Large intestine (tissue), 3 donors: ENCODE results near the gene GPR18. TPM values are rescaled to one million over a fixed set of nuclear protein-coding genes. Genes with fewer than 3 reads are reported as not detected.
"Not testable (repeated sequence)": the region's sequence is repeated elsewhere in the genome, so short reads cannot be mapped to it uniquely, and the experiment has no call there.

ENCODE experiments used
- DNase-seq, 2 donors: peaks; one replicate each; pipeline versions ENCODE4 v3.0.0 to v3.0.0-alpha.2; 2013
- H3K27ac ChIP-seq: one replicate; pipeline ENCODE4 v1.5.1; 2013; ENCODE audit warnings: low read length
- H3K27me3 ChIP-seq: 2 replicates; pipeline ENCODE4 v1.6.1; 2013; ENCODE audit warnings: low read length; ENCODE audit not compliant: control insufficient read depth, insufficient read depth
- H3K36me3 ChIP-seq: 2 replicates; pipeline ENCODE4 v1.6.1; 2013; ENCODE audit warnings: low read length; ENCODE audit not compliant: control insufficient read depth, insufficient read depth
- H3K4me1 ChIP-seq: one replicate; pipeline ENCODE4 v1.6.1; 2013; ENCODE audit warnings: low read length; ENCODE audit not compliant: control insufficient read depth, insufficient read depth
- H3K4me3 ChIP-seq: one replicate; pipeline ENCODE4 v1.5.1; 2013; ENCODE audit warnings: low read length
- H3K9me3 ChIP-seq: one replicate; pipeline ENCODE4 v1.6.1; 2013; ENCODE audit warnings: mild to moderate bottlenecking, low read depth, low read length, moderate library complexity; ENCODE audit not compliant: control insufficient read depth
- WGBS: methylation state at CpG from one replicate; pipeline ENCODE4 v1.1.5; 2013; ENCODE audit warnings: low lambda C conversion rate; ENCODE audit not compliant: insufficient coverage; 5-methylcytosine and 5-hydroxymethylcytosine counted together
- polyA plus RNA-seq: library from polyadenylated mRNA; unstranded; fragments of 120-200 nt; gene quantifications from one replicate; pipeline ENCODE4 v1.2.1, GENCODE V29; 2013

Gene GPR18
- polyA plus RNA-seq, 1 donor, result 0.94 TPM

GRCh38 chr13:99231721-99232120 lies 26.5 kb downstream of the GPR18 start:
- no peak for DNase-seq
- Histone ChIP-seq H3K4me3 (no peak overlapping the region), H3K27me3 (no peaks in the 10 kb centered on the region), H3K27ac (no peak overlapping the region), H3K36me3 (peaks cover 4% of the 10 kb centered on the region), H3K9me3 (no peaks in the 10 kb centered on the region), H3K4me1 (no peaks in the 10 kb centered on the region)
- WGBS, result no CpG with 5 or more reads among the region's 1 CpG

DNA sequence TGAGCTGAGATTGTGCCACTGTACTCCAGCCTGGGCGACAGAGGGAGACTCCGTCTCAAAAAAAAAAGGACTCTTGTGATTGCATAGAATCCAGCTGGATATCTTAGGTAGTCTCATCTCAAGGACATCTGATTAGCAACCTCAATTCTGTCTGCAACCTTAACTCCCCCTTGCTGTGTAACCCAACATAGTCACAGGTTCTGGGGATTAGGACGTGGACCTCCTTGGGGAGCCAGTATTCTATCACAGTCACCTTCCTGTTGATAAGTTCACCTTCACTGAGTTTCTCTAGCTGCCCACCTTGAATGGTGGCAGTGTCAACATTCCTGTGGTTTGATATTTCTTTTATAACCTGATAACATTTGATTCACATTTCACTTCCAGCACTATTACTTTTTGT lies 27.2 kb downstream of the GPR18 start:
- DNase-seq, result no peak
- Histone ChIP-seq H3K4me1 (no peaks in the 10 kb centered on the region), H3K4me3 (no peak overlapping the region), H3K36me3 (peaks cover 4% of the 10 kb centered on the region), H3K27me3 (no peaks in the 10 kb centered on the region), H3K27ac (no peak overlapping the region), H3K9me3 (no peaks in the 10 kb centered on the region)
- WGBS, result no CpG with 5 or more reads among the region's 3 CpGs

DNA sequence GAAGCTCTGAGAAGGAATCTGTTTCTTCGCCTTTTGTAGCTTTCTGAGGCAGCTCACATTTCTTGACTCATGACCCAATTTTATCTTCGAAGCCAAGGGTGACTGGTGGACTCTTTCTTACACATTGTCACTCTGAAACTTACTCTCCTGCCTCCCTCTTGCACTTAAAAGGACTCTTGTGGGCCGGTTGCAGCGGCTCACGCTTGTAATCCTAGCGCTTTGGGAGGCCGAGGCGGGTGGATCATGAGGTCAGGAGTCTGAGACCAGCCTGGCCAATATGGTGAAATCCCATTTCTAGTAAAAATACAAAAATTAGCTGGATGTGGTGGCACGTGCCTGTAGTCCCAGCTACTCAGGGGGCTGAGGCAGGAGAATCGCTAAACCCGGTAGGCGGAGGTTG lies 27.6 kb downstream of the GPR18 start:
- H3K27ac ChIP-seq, DNase-seq, H3K36me3 ChIP-seq, H3K4me1 ChIP-seq, H3K27me3 ChIP-seq, H3K4me3 ChIP-seq, H3K9me3 ChIP-seq: not testable (repeated sequence)
- WGBS, result no CpG with 5 or more reads among the region's 12 CpGs

GRCh38 chr13:99228737-99229691 lies 29.2 kb downstream of the GPR18 start:
- H3K4me3 ChIP-seq, result no peak overlapping the region
- H3K27ac ChIP-seq, result no peak overlapping the region
- H3K9me3 ChIP-seq, result no peaks in the 10 kb centered on the region
- peaks cover 2% of the 10 kb centered on the region for H3K36me3 ChIP-seq
- no peaks in the 10 kb centered on the region for H3K4me1 ChIP-seq
- WGBS, result 86% methylated on average over 1 of the region's 13 CpGs
- DNase-seq, result no peak
- H3K27me3 ChIP-seq, result no peaks in the 10 kb centered on the region

DNA sequence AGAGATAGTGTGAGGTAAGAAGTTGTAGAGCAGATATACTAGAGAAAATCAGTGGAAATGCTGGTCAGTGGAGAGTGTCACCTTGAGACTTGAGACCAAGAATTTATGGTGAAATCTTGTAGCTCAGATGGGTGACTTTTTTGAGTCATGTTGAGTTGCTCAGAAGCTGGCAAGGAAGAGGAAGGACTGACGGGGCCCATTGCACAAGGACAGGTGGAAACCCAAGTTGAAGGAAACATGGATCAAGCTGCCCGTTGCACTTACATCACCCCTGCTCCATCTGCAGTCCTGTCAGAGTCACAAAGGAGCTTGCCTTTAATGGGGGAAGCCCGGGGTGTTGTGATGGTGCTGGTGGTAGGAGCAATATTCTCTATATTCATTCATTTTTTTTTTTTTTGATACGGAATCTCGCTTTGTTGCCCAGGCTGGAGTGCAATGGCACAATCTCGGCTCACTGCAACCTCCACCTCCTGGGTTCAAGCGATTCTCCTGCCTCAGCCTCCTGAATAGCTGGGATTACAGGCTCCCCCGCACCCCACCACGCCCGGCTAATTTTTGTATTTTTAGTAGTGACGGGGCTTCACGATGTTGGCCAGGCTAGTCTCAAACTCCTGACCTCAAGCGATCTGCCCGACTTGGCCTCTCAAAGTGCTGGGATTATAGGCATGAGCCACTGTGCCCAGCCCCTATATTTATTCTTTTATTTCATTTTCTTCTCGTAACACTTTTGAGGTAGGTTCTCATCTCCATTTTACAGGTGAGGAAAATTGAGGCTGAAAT lies 30.1 kb downstream of the GPR18 start:
- DNase-seq, result no peak
- Histone ChIP-seq H3K4me1 (no peaks in the 10 kb centered on the region), H3K27ac (no peak overlapping the region), H3K36me3 (peaks cover 2% of the 10 kb centered on the region), H3K27me3 (no peaks in the 10 kb centered on the region), H3K4me3 (no peak overlapping the region), H3K9me3 (no peaks in the 10 kb centered on the region)
- WGBS, result 87% methylated on average over 3 of the region's 15 CpGs

- H3K27ac ChIP-seq, result no peak overlapping the region
- WGBS, result 100% methylated on average over 1 of the region's 6 CpGs
- no peak for DNase-seq
- H3K4me1 ChIP-seq, result no peaks in the 10 kb centered on the region
- H3K4me3 ChIP-seq, result no peak overlapping the region
- no peaks in the 10 kb centered on the region for H3K27me3 ChIP-seq
- no peaks in the 10 kb centered on the region for H3K9me3 ChIP-seq
- H3K36me3 ChIP-seq, result peaks cover 2% of the 10 kb centered on the region
Observed at GRCh38 chr13:99227331-99227900, 30.8 kb downstream of the GPR18 start.

DNA sequence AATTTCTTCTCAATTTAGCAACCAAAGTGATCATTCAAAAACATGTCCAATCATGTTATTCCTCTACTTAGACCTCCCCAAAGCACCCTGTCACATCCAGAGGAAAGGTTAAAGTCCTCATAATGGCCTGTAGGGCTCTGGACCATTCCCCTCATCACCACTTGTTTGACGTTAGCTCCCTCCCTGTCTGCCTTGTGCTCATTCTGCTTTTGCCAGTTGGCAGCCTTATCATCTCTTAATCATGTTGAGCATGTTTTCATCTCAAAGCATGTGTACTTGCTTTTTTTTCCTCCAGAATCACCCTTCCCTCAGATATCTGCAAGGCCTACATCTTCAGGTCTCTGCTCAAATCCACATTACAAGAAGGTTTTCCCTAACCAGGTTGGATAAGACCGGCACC lies 31.7 kb downstream of the GPR18 start:
- H3K27me3 ChIP-seq, result no peaks in the 10 kb centered on the region
- WGBS, result no CpG with 5 or more reads among the region's 2 CpGs

DNA sequence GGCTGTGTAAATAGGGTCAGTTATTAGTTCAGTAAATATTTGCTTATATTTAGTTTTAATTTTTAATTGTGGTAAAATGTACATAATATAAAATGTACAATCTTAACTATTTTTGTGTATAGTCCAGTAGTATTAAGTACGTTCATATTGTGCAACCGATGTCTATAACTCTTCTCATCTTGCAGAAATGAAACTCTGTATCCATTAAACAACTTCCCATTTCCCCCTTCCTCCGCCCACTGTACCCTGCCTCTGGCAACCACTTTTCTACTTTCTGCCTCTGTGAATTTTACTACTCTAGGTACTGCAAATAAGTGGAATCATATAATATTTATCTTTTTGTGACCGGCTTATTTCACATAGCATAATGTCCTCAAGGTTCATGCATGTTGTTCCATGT lies 33.1 kb downstream of the GPR18 start:
- DNase-seq, result no peak
- Histone ChIP-seq H3K36me3 (peaks cover 7% of the 10 kb centered on the region), H3K27ac (no peak overlapping the region), H3K27me3 (no peaks in the 10 kb centered on the region), H3K9me3 (no peaks in the 10 kb centered on the region), H3K4me1 (no peaks in the 10 kb centered on the region), H3K4me3 (no peak overlapping the region)
- WGBS, result 77% methylated on average over 2 of the region's 4 CpGs

More for the DNA sequence above, 31.7 kb downstream of the GPR18 start:
- H3K4me3 ChIP-seq, result no peak overlapping the region
- H3K27ac ChIP-seq, result no peak overlapping the region
- H3K9me3 ChIP-seq, result no peaks in the 10 kb centered on the region
- H3K4me1 ChIP-seq, result no peaks in the 10 kb centered on the region
- H3K36me3 ChIP-seq, result peaks cover 6% of the 10 kb centered on the region
- no peak for DNase-seq

DNA sequence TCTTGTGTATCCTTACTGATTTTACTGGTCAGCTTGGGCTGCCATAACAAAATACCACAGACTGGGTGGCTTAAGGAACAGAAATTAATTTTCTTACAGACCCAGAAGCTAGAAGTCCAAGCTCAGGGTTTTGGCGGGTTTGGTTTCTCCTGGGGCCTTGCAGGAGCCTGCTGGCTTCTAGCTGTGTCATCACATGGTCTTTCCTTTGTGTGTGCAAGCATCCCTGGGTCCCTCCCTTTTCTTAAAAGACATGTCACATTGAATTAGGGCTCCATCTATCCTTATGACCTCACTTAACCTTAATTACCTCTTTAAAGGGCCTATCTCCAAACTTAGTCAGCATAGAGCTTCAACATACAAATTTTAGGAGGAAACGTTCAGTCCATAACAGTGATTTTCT lies 34.2 kb downstream of the GPR18 start:
- H3K4me3 ChIP-seq, result no peak overlapping the region
- WGBS, result 100% methylated on average over 1 of the region's 2 CpGs
- no peak for DNase-seq
- H3K4me1 ChIP-seq, result no peaks in the 10 kb centered on the region
- H3K9me3 ChIP-seq, result no peaks in the 10 kb centered on the region
- H3K27me3 ChIP-seq, result no peaks in the 10 kb centered on the region
- peaks cover 7% of the 10 kb centered on the region for H3K36me3 ChIP-seq
- no peak overlapping the region for H3K27ac ChIP-seq

DNA sequence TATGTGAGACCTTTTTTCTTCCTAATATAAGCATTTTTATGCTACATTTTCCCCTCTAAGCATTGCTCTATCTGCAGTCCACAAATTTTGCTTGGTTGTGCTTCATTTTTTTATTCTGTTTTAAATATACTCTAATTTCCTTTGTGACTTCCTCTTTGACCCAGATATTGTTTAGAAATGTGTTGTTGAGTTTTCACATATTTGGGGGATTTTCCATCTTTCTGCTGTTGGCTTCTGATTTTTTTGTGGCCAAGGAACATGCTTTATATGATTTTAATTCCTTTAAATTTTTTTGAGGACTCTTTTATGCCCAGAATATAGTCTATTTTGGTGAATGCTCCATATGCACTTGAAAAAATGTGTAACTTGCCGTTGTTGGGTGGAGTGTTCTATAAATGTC lies 34.6 kb downstream of the GPR18 start:
- Histone ChIP-seq H3K4me1 (no peaks in the 10 kb centered on the region), H3K9me3 (no peaks in the 10 kb centered on the region), H3K4me3 (no peak overlapping the region), H3K27me3 (no peaks in the 10 kb centered on the region), H3K36me3 (peaks cover 7% of the 10 kb centered on the region), H3K27ac (no peak overlapping the region)
- no peak for DNase-seq
- no CpG with 5 or more reads among the region's 1 CpG for WGBS
